Activated CD8-positive, alpha-beta memory T cell treated with anti-CD3 and anti-CD28 coated beads, Interleukin-2, amount 50 U/mL, for 1 hour (primary cell): Measurements from ENCODE around the gene CCDC59.

Experiments
- DNase-seq: peaks from one replicate; pipeline ENCODE4 v3.0.0-alpha.2; 2020; ENCODE audit errors: extremely low read depth

Gene CCDC59

DNA sequence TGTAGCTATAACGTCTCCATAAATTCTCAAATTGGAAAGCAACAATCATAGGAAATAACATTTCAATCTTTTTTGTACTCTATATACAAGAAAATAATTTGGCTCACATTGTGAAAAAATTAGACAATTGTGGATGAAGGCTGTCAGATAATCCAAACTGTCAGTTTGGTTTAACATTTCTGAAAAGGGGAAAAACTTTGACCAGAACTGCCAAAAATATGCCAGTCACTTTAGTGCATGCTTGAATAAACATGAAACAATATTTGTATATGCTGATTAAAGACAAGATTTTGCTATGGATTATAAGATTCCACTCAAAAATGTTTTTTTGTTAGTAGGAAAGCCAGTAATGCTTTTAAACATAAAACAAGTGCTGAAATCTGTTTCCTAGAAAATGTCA lies 38.9 kb downstream of the CCDC59 start:
- no peak for DNase-seq

- DNase-seq: no peak
These were observed 43.7 kb downstream of the CCDC59 start for GRCh38 chr12:82314406-82314892.
